ENCODE measurements around the gene CDC42BPG. TPM values are rescaled to one million over a fixed set of nuclear protein-coding genes. Genes with fewer than 3 reads are reported as not detected.

CDC42BPG gene
- total and polyA plus RNA-seq, 9 of the 15 experiments (the other 6 are each of a cell fraction or from before 2014, with no cell fraction given): 0.04 to 8.8 (median 2.1) TPM

DNA sequence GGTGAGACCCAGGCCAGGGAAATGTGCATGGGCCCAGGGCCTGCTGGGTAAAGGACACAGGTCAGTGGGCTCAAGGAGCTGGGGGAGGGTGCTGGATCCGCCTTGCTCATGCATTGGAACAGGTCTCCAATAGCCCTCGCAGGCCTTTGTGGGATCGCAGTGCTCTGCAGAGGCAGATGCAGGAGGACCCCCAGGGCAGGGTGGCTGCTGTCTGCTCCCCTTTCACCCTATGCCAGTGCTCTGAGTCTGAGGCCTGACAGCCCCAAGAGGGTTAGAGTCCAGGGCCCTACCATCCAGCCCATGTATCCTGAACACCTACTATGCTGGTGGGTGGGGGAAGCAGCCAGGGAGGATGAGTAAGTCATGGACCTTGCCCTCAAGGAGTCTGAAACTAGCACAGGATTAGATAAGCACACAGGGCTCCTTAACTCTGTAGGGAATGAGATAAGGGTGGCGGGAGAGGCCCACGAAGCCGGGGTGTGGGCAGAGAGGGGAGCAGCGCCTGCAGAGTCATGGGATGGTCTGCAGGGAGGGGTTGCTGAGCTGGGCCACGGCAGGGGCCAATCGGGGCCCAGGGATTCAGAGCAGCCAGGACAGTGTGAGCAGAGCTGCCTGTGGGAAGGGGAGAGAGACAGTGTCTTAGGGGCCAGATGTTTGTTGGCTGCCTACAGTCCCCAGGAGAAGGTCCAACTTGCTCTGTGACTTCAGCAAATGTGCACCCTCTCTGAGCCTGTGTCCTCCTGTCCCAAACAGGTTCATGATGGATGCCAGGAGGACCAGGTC lies 44.5 kb upstream of the CDC42BPG start (continued):
- TF ChIP-seq ZNF12 (CRISPR knock-in tag; IDR thresholded peaks at IDR 0.05) (peak; percentile 33; the same call in 1 of the 2 replicates), RCOR1 (IDR thresholded peaks at IDR 0.05; ENCODE audit: borderline replicate concordance in 1 of 2, low read depth in 2 of 2, low read length in 2 of 2) (peak; percentile 71 to 97; a peak in 3 of 4 replicates), FOXK1 (CRISPR knock-in tag; IDR thresholded peaks at IDR 0.05; ENCODE audit: borderline replicate concordance) (no peak), WHSC1 (IDR thresholded peaks at IDR 0.05; ENCODE audit: low read length) (no peak), SMAD3 (CRISPR knock-in tag; conservative IDR thresholded peaks at IDR 0.05) (no peak), ZNF121 (CRISPR knock-in tag; conservative IDR thresholded peaks at IDR 0.05) (no peak), NBN (IDR thresholded peaks at IDR 0.05; ENCODE audit: low read depth) (peak; percentile 95), ZNF583 (CRISPR knock-in tag; IDR thresholded peaks at IDR 0.05) (no peak; the same call in 1 of the 2 replicates), ERF (CRISPR knock-in tag; IDR thresholded peaks at IDR 0.05) (peak; percentile 73; the same call in 1 of the 2 replicates), RBFOX2 (IDR thresholded peaks at IDR 0.05; ENCODE audit: low read depth, low read length) (peak; percentile 32; the same call in 1 of the 2 replicates), ETV1 (tag; conservative IDR thresholded peaks at IDR 0.05; ENCODE audit: low read depth) (no peak), DPF2 (IDR thresholded peaks at IDR 0.05) (peak; percentile 100), JUND (IDR thresholded peaks at IDR 0.05; ENCODE audit: borderline replicate concordance, low read depth, low read length) (peak; percentile 92), JUND (tag; IDR thresholded peaks at IDR 0.05; ENCODE audit: borderline replicate concordance, low read depth, low read length) (peak; percentile 89; the same call in 2 of the 3 replicates)
- TF ChIP-seq, protein P1, sequence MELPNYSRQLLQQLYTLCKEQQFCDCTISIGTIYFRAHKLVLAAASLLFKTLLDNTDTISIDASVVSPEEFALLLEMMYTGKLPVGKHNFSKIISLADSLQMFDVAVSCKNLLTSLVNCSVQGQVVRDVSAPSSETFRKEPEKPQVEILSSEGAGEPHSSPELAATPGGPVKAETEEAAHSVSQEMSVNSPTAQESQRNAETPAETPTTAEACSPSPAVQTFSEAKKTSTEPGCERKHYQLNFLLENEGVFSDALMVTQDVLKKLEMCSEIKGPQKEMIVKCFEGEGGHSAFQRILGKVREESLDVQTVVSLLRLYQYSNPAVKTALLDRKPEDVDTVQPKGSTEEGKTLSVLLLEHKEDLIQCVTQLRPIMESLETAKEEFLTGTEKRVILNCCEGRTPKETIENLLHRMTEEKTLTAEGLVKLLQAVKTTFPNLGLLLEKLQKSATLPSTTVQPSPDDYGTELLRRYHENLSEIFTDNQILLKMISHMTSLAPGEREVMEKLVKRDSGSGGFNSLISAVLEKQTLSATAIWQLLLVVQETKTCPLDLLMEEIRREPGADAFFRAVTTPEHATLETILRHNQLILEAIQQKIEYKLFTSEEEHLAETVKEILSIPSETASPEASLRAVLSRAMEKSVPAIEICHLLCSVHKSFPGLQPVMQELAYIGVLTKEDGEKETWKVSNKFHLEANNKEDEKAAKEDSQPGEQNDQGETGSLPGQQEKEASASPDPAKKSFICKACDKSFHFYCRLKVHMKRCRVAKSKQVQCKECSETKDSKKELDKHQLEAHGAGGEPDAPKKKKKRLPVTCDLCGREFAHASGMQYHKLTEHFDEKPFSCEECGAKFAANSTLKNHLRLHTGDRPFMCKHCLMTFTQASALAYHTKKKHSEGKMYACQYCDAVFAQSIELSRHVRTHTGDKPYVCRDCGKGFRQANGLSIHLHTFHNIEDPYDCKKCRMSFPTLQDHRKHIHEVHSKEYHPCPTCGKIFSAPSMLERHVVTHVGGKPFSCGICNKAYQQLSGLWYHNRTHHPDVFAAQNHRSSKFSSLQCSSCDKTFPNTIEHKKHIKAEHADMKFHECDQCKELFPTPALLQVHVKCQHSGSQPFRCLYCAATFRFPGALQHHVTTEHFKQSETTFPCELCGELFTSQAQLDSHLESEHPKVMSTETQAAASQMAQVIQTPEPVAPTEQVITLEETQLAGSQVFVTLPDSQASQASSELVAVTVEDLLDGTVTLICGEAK (IDR thresholded peaks at IDR 0.05): no peak
- TF ChIP-seq, protein P1 (CRISPR knock-in tag; IDR thresholded peaks at IDR 0.05): no peak
- TF ChIP-seq, protein P2, sequence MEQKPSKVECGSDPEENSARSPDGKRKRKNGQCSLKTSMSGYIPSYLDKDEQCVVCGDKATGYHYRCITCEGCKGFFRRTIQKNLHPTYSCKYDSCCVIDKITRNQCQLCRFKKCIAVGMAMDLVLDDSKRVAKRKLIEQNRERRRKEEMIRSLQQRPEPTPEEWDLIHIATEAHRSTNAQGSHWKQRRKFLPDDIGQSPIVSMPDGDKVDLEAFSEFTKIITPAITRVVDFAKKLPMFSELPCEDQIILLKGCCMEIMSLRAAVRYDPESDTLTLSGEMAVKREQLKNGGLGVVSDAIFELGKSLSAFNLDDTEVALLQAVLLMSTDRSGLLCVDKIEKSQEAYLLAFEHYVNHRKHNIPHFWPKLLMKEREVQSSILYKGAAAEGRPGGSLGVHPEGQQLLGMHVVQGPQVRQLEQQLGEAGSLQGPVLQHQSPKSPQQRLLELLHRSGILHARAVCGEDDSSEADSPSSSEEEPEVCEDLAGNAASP (IDR thresholded peaks at IDR 0.05): no peak
- TF ChIP-seq, protein P3, sequence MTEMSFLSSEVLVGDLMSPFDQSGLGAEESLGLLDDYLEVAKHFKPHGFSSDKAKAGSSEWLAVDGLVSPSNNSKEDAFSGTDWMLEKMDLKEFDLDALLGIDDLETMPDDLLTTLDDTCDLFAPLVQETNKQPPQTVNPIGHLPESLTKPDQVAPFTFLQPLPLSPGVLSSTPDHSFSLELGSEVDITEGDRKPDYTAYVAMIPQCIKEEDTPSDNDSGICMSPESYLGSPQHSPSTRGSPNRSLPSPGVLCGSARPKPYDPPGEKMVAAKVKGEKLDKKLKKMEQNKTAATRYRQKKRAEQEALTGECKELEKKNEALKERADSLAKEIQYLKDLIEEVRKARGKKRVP (CRISPR knock-in tag; IDR thresholded peaks at IDR 0.05): no peak; the same call in 1 of the 2 replicates

All from K562 (cell line).